ENCODE data around the gene SLC38A10. TPM values are rescaled to one million over a fixed set of nuclear protein-coding genes. Genes with fewer than 3 reads are reported as not detected.

SLC38A10 gene
- total RNA-seq, 2 experiments from 2014 or later = 56.0 to 147 TPM

GRCh38 chr17:81328489-81328888 lies 33.4 kb upstream of the SLC38A10 start:
- Histone ChIP-seq H3K4me3 (ENCODE audit: low read depth, low read length, poor library complexity, severe bottlenecking) (no peak overlapping the region), H2AFZ (ENCODE audit: low read length) (no peak overlapping the region), H3K4me2 (ENCODE audit: low read length) (no peak overlapping the region), H3K79me2 (ENCODE audit: insufficient read depth, low read depth, low read length) (no peaks in the 10 kb centered on the region), H3K4me1 (ENCODE audit: insufficient read depth, low read length, poor library complexity, severe bottlenecking) (no peaks in the 10 kb centered on the region), H4K20me1 (ENCODE audit: insufficient read depth, low read length) (no peaks in the 10 kb centered on the region), H3K36me3 (ENCODE audit: insufficient read depth, low read length) (no peaks in the 10 kb centered on the region), H3K27ac (ENCODE audit: low read depth, low read length, poor library complexity, severe bottlenecking) (no peak overlapping the region), H3K9me2 (ENCODE audit: insufficient read depth, low read length) (no peaks in the 10 kb centered on the region), H3K9me3 (ENCODE audit: low read length) (no peaks in the 10 kb centered on the region)
- ChIA-PET POLR2A (no interaction called here), CTCF (ENCODE audit: unreplicated experiment) (no interaction called here)
- no peak for TF ChIP-seq CTCF (conservative IDR thresholded peaks at IDR 0.05; ENCODE audit: low read length)
- no peak for TF ChIP-seq EZH2phosphoT487 (IDR thresholded peaks at IDR 0.05; ENCODE audit: borderline replicate concordance, low read depth, low read length)
- intact Hi-C loops (cut with micrococcal nuclease; ENCODE audit: unreplicated experiment) = no loop called here
- BruUV-seq (replicated peaks) = no TSS peak
- no peak for DNase-seq (ENCODE audit: low spot score)

- CTCF ChIA-PET (ENCODE audit: unreplicated experiment) = interaction anchor here (0.6 kb wide), 1 partner anchor 342 kb away, joined by 3 read pairs; no protein-coding TSS in a partner anchor
- H3K4me1 ChIP-seq (ENCODE audit: insufficient read depth, low read length, poor library complexity, severe bottlenecking) = no peaks in the 10 kb centered on the region
- H3K9me2 ChIP-seq (ENCODE audit: insufficient read depth, low read length) = no peaks in the 10 kb centered on the region
- no peak overlapping the region for H3K4me2 ChIP-seq (ENCODE audit: low read length)
- H2AFZ ChIP-seq (ENCODE audit: low read length) = no peak overlapping the region
- TF ChIP-seq CTCF (conservative IDR thresholded peaks at IDR 0.05; ENCODE audit: low read length) (no peak), EZH2phosphoT487 (IDR thresholded peaks at IDR 0.05; ENCODE audit: borderline replicate concordance, low read depth, low read length) (no peak)
- H3K36me3 ChIP-seq (ENCODE audit: insufficient read depth, low read length) = no peaks in the 10 kb centered on the region
- no peak for DNase-seq (ENCODE audit: low spot score)
- no peaks in the 10 kb centered on the region for H3K79me2 ChIP-seq (ENCODE audit: insufficient read depth, low read depth, low read length)
- no peaks in the 10 kb centered on the region for H4K20me1 ChIP-seq (ENCODE audit: insufficient read depth, low read length)
- intact Hi-C loops (cut with micrococcal nuclease; ENCODE audit: unreplicated experiment) = no loop called here
- H3K27ac ChIP-seq (ENCODE audit: low read depth, low read length, poor library complexity, severe bottlenecking) = no peak overlapping the region
- no peaks in the 10 kb centered on the region for H3K9me3 ChIP-seq (ENCODE audit: low read length)
- BruUV-seq (replicated peaks) = no TSS peak
- POLR2A ChIA-PET = no interaction called here
- H3K4me3 ChIP-seq (ENCODE audit: low read depth, low read length, poor library complexity, severe bottlenecking) = no peak overlapping the region
Measured at GRCh38 chr17:81325714-81326358, 30.7 kb upstream of the SLC38A10 start.

- Histone ChIP-seq H3K27ac (ENCODE audit: low read depth, low read length, poor library complexity, severe bottlenecking) (no peak overlapping the region), H3K9me2 (ENCODE audit: insufficient read depth, low read length) (no peaks in the 10 kb centered on the region), H3K79me2 (ENCODE audit: insufficient read depth, low read depth, low read length) (no peaks in the 10 kb centered on the region), H3K9me3 (ENCODE audit: low read length) (no peaks in the 10 kb centered on the region), H3K4me2 (ENCODE audit: low read length) (no peak overlapping the region), H3K4me3 (ENCODE audit: low read depth, low read length, poor library complexity, severe bottlenecking) (no peak overlapping the region), H3K36me3 (ENCODE audit: insufficient read depth, low read length) (no peaks in the 10 kb centered on the region), H3K4me1 (ENCODE audit: insufficient read depth, low read length, poor library complexity, severe bottlenecking) (no peaks in the 10 kb centered on the region), H2AFZ (ENCODE audit: low read length) (no peak overlapping the region), H4K20me1 (ENCODE audit: insufficient read depth, low read length) (no peaks in the 10 kb centered on the region)
- no peak for DNase-seq (ENCODE audit: low spot score)
- no TSS peak for BruUV-seq (replicated peaks)
- intact Hi-C loops (cut with micrococcal nuclease; ENCODE audit: unreplicated experiment) = no loop called here
- ChIA-PET POLR2A (no interaction called here), CTCF (ENCODE audit: unreplicated experiment) (interaction anchor here (0.6 kb wide), 1 partner anchor 343 kb away, joined by 3 read pairs; no protein-coding TSS in a partner anchor)
- TF ChIP-seq EZH2phosphoT487 (IDR thresholded peaks at IDR 0.05; ENCODE audit: borderline replicate concordance, low read depth, low read length) (no peak), CTCF (conservative IDR thresholded peaks at IDR 0.05; ENCODE audit: low read length) (no peak)
Measured at GRCh38 chr17:81324851-81325713, 30.0 kb upstream of the SLC38A10 start.

All from OCI-LY7 (cell line).